AG08395 (cell line): Measurements from ENCODE around the gene CEP192.

Experiments used
- DNase-seq: peaks from one replicate; pipeline ENCODE4 v3.0.0; 2012; ENCODE audit warnings: mixed read lengths, low spot score

CEP192 gene

DNA sequence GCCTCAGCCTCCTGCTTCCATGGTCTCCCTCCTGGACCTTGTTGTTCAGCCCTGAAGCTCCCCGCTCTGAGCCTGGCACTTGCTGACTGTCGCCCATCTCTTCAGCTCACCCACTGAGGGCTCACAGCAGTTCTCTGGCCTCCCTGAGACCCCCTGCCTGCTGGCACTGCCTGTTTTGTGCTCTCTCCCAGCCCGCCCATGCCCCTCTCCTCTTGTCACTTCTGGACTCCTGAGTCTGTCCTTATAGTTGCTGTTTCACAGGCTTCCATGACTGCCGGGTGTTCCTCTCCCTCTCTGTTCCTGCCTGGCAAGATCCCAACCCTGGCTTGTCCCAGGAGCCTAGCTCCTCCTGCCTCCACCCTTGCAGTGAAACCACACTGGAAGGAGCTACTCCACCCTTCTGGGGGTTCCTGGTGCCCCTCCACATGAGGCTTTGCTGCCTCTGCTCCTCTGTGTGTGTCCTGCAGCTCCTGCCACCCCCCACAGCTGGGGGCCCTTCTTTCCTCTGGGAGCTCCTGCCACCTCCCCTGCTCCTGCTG is 110.6 kb downstream of the CEP192 start:
- no peak for DNase-seq

DNA sequence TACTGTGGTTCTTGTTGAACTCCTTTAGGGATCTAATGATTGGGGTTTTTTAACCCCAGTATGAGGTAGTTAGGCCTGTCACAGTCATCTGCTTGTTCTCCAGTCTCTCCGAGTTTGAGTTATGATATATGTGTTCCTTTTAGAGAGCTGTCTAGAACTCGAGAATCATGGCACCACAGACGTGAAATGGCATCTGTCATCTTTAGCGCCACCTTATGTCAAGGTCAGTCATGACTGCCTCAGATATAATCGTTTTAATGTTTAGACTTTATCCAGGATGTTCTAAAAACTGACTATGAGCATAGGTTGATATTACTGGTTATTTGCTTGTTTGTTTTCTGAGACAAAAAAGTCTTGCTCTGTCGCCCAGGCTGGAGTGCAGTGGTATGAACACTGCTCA is 112.2 kb downstream of the CEP192 start:
- DNase-seq, result no peak

DNA sequence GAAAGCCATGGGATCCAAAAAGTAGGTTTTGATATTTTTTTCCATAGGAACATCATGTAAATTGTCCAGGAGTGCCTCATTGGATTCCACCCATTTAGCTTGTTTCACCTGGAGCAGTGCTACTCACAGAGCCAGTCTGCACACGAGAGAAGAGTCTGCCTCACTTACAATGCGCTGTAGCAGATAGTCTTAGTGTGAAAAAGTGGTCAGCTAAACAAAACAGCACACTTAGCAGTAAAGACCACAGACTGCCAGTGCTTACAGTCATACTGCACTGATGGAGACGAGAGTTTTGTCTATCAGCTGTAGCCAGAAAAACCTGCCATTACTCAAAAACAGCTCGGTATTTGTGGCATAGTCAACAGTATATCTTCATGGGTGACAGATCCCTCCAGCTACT is 113.9 kb downstream of the CEP192 start:
- no peak for DNase-seq

DNA sequence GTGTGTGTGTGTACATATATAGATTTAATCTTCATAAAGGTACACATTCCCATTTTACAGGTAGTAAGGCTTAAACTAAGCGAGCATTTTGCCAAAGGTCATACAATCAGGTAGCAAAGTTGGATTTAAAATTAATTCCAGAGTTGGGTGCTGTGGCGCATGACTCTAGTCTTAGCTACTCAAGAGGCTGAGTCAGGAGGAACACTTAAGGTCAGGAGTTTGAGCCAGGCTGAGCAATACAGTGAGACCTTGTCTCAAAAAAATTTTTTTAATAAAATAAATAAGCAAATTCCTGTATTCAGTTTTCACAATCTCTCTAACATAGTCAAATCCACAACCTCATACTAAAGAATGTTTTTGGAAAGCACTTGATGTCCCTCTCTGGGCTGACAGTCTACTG is 115.9 kb downstream of the CEP192 start:
- DNase-seq, result no peak

DNA sequence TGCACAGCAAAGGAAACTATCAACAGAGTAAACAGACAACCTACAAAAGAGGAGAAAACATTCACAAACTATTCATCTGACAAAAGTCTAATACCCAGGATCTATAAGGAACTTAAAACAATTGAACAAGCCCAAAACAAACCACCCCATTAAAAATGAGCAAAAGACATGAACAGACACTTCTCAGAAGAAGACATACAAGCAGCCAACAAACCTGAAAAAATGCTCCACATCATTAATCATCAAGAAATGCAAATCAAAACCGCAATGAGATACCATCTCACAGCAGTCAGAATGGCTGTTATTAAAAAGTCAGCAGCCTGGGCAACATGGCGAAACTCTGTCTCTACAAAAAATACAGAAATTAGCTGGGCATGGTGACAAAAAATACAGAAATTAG is 117.2 kb downstream of the CEP192 start:
- no peak for DNase-seq

DNA sequence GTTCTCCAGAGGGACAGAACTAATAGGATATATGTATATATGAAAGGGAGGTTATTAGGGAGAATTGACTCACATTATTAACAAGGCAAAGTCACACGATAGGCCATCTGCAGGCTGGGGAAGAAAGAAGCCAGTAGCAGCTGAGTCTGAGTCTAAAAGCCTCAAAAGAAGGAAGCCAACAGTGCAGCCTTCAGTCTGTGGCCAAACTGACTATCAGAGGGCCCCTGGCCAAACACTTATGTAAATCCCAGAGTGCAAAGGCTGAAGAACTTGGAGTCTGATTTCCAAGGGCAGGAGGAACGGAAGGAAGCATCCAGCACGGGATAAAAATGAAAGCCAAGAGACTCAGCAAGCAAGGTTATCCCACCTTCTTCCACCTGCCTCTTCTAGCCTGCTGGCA is 119.4 kb downstream of the CEP192 start:
- no peak for DNase-seq

DNA sequence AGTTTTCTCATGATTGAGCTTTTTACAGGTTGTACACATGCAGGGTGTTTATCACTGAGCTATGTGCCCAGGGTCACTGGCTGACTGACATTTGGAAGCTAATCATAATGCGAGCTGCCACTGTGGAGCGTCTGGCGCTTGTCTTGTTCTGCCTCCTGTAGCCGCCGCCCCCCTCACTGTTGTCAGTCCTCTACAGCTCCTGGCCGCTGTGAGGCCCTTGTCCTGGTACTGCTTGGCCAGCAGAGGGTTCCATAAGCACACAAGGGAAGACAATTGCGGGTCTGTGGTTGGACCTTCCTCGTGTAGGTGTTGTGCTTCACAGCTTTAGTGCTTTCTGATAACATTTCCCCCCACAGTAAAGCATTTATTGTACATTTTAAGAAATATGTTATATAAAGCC is 121.8 kb downstream of the CEP192 start:
- DNase-seq, result peak; percentile 56

DNA sequence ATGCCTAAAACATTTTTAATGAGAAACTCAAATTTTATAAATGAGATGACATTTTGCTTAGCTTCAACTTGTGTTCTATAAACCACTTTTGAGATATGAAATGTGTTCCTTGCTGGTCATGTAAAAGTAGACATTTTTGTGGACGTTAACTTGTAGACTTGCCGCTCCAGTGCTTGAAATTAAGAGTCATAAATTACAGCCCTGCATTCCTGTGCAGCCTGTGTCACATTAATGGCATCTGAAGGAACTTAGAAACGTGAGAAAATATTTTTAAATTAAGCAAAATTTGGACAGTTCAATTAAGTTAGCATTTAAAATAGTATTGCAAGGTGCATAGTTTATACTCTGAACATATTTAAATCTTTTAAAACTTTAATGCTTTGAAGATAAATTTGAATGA is 129.1 kb downstream of the CEP192 start:
- no peak for DNase-seq

DNA sequence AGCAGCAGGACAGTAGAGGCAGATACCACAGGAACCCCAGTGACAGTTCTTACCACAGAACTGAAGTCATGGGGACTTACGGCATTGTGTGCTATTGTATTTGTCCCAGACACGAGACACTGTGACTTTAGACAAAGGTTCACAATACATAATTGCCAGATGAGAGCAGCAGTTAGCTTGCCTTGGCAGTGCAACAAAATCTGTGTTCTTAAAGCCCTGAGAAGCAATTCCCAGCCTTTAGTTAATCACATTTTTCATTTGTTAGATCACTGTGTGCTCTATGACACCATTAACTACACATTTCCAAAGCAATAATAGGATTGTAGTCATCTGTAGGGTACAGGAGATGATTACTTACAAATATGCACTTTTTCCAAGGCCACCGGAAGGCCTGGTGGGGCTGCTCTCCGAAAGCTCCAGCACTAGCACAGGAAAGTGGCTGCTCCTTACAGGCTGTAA is 129.8 kb downstream of the CEP192 start:
- DNase-seq, result peak; percentile 27

DNA sequence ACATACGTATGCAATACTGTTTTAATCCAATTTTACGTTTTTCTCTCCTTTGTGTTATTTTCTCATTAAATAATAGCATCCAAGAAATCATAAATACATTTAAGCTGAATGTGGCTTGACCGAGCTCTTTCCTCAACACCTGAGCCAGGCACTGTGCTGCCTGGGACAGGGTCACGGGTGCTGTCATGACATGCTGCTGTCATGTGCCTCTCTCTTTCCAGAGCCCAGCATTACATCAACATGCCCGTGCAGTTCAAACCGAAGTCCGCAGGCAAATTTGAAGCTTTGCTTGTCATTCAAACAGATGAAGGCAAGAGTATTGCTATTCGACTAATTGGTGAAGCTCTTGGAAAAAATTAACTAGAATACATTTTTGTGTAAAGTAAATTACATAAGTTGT is 133.2 kb downstream of the CEP192 start:
- no peak for DNase-seq

DNA sequence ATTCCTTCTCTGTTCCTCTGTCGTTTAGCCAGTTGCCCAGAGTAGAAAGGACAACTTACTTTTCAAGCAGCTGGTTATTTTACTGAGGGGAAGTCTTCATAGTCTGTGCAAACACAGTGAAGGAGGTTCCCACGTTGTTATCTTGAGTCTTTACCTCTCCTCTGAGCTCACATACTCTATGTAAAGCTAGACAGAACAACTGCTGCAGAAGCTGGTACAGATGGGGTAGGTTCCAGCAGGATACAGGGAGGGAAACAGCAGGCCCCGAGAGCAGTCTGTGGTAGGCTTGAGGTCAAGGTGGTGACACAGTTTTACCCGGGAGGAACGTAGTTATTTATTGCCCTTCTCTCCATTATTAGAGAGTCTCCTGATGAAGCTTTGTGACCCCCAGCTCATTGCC is 134.0 kb downstream of the CEP192 start:
- DNase-seq, result no peak

DNA sequence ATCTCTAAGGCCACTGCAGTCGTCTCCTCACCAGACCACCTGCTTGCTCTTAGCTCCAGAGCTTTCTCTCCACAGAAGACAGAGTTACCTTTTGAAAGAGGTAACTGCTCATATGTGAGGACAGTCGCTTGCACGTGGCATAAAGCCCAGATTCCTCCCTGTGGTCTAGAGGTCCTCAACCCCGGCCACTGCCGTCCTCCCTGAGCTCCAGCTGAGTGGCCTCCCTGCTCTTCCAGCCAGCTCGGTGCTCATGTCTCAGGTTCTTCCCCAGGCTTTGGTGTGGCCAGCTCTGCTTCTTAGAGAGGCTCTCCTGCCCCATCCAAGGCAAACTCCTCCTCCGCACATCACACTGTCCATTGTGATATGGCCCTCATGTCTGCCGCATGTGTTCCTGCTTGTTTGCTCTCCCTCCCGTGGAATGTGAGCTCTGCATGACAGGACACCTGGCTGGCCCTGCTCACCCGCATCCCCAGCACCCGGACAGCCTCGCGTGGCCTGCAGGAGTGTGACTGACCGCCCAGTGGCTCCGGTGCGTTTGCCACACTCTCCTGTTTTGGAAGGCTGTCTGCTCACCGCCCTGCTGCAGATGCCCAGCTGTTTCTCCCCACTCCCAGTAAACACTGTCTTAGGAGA is 135.9 kb downstream of the CEP192 start:
- no peak for DNase-seq

DNA sequence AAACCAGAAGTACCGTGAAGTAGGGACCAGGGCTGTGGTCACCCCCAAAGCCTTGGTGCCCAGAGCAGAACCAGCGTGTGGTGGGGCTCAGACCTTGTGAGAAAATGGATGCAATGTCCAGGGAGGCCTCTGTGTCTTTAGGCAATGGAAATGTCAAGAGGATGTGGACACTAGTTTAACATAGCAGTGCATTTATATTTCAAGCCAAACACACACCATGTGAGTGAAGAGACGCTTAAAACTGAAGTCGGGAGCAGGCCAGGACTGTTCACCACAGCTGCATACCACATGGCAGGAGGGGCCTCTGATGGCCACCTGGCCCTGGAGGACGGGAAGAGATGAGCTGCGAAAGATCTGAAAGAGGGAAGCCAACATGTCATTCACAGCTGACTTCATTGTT is 140.1 kb downstream of the CEP192 start:
- DNase-seq, result no peak

DNA sequence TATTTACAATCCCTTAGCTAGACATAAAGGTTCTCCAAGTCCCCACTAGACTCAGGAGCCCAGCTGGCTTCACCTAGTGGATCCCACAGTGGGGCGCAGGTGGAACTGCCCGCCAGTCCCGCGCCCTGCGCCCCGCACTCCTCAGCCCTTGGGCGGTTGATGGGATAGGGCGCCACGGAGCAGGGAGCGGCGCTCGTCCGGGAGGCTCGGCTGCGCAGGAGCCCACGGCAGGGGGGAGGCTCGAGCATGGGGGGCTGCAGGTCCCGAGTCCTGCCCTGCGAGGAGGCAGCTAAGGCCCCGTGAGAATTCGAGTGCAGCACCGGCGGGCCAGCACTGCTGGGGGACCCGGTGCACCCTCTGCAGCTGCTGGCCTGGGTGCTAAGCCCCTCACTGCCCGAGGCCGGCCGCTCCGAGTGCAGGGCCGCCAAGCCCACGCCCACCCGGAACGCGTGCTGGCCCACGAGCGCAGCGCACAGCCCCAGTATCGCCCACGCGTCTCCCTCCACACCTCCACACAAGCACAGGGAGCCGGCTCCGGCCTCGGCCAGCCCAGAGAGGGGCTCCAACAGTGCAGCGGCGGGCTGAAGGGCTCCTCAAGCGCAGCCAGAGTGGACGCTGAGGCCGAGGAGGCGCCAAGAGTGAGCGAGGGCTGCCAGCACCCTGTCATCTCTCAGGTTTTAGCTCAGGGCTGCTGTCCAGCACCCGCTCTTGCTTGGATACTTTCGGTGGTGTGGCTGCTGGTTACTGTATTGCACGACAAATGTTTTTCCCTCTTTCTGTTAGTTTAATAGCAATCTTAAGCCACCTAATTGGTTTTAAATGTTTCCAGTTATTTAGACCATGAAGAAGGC is 143.6 kb downstream of the CEP192 start:
- DNase-seq, result no peak

DNA sequence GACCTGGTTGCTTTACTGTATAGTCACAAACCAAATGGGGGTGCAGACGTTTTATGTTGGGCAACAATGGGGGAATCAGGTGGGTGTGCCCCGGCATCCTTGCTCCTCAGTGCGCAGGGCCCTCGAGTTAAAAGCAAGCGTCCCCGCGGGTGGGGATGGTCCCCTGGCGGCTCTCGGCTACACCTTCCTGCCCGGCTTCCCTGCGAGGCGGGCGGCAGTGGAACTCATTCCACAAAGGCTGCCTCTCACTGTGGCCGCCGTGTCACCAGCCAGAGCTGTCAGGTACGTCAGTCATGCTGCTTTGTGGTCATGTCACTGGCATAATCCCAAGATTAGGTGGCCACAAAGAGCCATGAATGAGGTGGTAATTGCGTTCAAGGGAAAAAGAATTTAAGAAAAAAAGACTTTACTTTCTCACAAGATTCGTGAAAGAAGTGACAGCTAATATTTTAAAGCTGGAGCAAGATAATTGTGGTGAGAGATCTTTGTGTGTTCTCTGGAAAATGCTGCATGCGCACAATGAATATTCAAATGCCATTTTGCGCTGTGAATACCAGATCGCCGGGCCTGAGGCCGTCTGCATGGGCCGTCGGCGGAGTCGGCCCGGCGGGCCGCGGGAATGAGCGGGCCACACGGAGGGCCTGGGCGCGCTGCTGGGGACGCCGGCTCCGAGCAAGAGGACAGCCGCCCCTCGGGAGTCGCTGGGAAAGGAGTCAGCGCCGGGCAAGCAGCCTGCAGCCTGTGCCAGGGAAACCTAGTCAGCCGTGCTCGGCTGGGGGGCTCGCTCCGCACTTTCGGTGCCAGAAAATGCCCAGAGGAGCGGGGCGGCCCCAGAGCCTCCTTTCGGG is 145.1 kb downstream of the CEP192 start:
- peak; percentile 43 for DNase-seq

DNA sequence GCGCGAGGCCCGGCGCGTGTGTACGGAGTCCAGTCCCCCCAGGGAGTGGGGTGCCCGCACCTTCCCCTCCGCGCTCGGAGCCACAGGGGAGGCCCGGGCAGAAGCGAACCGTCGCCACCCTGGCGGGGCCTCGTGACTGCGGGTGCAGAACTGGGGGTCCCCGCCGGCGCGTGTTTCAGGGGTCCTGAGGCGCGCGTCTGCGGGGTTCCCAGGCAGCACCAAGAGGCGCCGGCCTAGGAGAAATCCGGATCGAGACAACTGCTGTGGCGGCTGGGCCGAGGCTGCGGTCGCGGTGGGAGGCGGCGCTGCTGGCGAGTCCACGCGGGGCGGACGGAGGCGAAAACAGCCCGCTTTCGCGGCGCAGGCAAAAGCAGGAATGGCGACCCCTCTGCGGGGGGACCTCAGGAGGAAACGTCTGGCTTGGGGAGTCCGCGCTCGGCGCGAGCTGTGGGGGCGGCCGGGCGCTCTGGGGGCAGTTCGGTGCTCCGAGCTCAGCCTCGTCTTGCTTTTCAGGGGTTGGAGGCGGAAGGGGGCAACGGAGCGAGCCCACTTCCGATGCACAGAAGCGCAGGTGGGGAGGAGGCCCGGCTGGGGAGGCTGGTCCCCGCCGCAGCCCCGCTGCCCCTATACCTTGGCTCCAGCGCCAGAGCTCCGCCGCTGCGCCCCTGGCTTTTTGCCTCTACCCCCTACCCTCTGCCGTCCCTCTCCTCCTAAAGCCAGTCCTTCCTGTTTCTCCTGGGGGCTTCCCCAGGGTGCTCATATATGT is 145.9 kb downstream of the CEP192 start:
- peak; percentile 47 for DNase-seq

DNA sequence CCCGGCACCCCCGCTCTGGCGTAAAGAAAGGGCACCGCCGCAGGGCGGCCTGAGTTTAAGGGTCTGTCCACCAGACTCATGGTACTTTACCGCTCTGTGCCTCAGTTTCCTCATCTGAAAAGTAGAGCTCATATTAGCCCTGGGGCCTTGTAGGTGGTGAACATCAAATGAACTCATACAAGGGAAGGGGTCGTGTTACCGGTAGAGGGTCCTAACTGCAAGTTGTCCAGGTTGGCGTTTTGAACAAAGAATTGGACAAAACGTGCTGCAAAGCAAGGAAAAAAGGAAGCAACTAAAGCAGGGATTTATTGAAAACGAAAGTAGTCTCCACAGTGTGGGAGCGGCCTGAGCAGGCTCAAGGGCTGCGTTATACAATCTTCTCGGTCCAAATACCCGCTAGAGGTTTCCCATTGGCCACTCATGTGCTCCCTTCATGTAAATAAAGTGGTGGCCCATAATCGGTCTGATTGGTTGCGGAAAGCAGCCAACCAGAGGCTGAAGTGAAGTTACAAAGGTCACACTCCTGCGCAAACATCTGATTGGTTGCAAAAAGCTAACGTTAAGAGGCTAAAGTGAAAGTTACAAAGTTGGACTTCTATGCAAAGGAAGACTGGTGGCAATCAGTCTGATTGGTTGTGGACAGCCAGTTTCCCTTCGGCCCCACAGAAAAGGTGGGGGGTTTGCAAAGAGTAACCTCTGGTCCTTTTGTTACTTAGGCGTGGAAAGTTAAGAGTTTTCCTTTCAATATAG is 146.7 kb downstream of the CEP192 start:
- peak; percentile 65 for DNase-seq

DNA sequence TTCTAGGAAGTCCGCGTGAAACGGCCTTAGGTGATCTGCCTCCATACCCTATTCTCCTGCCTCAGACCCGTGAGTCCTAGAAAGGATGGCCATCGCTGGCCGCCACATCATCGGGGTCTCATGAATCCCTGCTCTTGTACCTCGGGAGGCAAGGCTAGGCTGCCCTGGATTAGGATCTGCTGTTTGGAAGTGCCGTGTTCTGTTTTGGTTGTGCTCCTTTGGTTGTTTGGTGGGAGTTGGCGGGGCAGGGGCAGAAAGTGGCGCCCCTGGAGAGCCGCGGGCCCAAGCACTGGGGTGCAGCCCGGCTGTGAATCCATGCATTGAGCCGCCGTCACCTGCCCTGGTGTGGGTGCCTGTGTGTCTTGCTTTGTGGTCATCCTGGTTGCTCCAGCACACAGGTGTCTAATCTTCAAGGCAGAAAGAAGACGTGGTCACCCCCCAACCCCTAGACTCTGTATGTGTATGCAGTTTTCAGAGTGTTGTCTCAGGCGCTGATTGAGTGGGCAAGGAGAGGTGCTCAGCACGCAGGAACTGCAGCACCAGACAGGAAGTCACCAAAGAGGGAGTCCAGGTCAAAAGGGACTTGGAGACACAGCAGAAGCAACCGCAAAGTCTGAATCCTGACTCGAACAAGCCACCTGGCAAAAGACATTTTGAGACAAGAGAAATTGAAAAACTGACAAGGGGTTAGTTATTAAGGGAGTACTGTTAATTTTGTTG is 147.4 kb downstream of the CEP192 start:
- no peak for DNase-seq

DNA sequence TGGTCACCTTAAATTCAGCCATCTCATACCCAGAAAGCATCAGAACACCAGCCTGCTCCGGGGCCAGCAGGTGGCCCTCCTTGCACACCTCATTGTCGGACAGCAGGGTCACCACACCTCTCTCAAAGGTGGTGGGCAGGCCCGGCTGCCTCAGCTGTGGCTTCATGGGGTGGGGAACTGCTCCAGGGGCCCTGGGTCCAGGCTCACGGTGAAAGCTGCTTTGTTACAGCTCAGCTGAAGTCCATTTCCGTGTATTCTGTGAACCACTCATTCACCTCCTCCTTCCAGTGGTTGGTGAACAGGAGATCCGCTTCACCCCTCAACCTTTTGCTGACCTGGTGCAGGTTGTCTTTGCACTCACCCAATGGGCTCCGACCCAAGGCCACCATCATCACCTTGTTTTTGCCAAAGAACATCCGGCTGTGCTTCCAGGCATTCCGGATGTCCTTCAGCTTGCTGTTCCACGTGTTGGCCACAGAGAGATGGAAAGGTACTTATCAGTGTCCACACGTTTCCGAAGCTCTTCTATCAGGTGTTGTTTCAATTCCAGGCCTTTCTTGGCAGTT is 148.8 kb downstream of the CEP192 start:
- DNase-seq, result no peak

DNA sequence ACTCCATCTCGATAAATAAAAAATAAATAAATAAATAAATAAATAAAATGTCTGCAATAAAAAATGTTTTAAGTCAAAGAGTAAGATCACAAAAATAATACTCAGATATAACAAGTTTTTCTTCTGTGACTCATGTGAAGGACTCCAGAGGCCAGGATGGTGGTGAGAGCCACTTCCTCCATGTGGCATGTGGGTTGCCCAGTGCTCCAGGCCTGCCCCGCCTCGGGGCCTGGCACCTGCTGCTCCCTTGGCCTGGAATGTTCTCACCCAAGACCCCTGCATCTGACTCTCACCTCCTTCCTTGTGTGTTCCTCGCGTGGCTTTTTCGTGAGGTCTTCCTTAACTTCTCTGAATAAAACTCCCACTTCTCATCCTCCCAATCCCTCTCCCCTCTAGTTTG is 150.0 kb downstream of the CEP192 start:
- DNase-seq, result no peak
